ENCODE data around the gene RNF11. TPM values are rescaled to one million over a fixed set of nuclear protein-coding genes. Genes with fewer than 3 reads are reported as not detected.

The RNF11 gene
- polyA plus RNA-seq, 1 donor (not counting 4 experiments of a cell fraction or from before 2014, with no cell fraction given) = 113 TPM

- Histone ChIP-seq H3K9me1 (ENCODE audit: control insufficient read depth, extremely low read depth, insufficient read depth, low read length) (no peaks in the 10 kb centered on the region), H3K9ac (ENCODE audit: control insufficient read depth, extremely low read depth, insufficient read depth, low read length) (no peak overlapping the region), H3K27me3 (ENCODE audit: control insufficient read depth, extremely low read depth, insufficient read depth, low read length) (no peaks in the 10 kb centered on the region), H2AFZ (ENCODE audit: control insufficient read depth, low read length) (no peak overlapping the region), H3K27ac (ENCODE audit: control insufficient read depth, insufficient read depth, low read length) (no peak overlapping the region), H3K4me2 (ENCODE audit: control insufficient read depth, extremely low read depth, insufficient read depth, low read depth, low read length) (no peak overlapping the region), H3K9me3 (ENCODE audit: control insufficient read depth, low read depth, low read length) (no peaks in the 10 kb centered on the region), H4K20me1 (ENCODE audit: control insufficient read depth, extremely low read depth, insufficient read depth, low read length) (no peaks in the 10 kb centered on the region), H3K4me1 (ENCODE audit: control insufficient read depth, extremely low read depth, insufficient read depth, low read length) (peaks cover 3% of the 10 kb centered on the region), H3K36me3 (ENCODE audit: control insufficient read depth in 2 of 2, extremely low read depth in 1 of 2, insufficient read depth in 2 of 2, low read length in 2 of 2) (no peaks in the 10 kb centered on the region), H3K4me3 (ENCODE audit: control insufficient read depth in 2 of 3, extremely low read depth in 1 of 3, insufficient read depth in 2 of 3, low read depth in 1 of 3, low read length in 3 of 3) (no peak overlapping the region), H3K79me2 (ENCODE audit: control insufficient read depth, insufficient read depth, low read length) (no peaks in the 10 kb centered on the region)
- TF ChIP-seq CTCF (optimal IDR thresholded peaks at IDR 0.05 in 1 of 3, IDR thresholded peaks at IDR 0.05 in 1 of 3, conservative IDR thresholded peaks at IDR 0.05 in 1 of 3; ENCODE audit: extremely low read depth in 1 of 3, insufficient read depth in 2 of 3, low read length in 3 of 3) (no peak), EZH2 (IDR thresholded peaks at IDR 0.05; ENCODE audit: low read length) (no peak)
- no peak for FAIRE-seq
- no peak for DNase-seq (ENCODE audit: low read depth, low spot score)
- dilution Hi-C loops (cut with MboI; ENCODE audit: extremely low pct_ligation_motif_present, low sequenced_read_pairs) = no loop called here
Observed at GRCh38 chr1:51301844-51302162, 65.7 kb downstream of the RNF11 start.

GRCh38 chr1:51302270-51302669 is 66.2 kb downstream of the RNF11 start:
- Histone ChIP-seq H2AFZ (ENCODE audit: control insufficient read depth, low read length) (no peak overlapping the region), H3K9me3 (ENCODE audit: control insufficient read depth, low read depth, low read length) (no peaks in the 10 kb centered on the region), H3K4me3 (ENCODE audit: control insufficient read depth in 2 of 3, extremely low read depth in 1 of 3, insufficient read depth in 2 of 3, low read depth in 1 of 3, low read length in 3 of 3) (no peak overlapping the region), H3K36me3 (ENCODE audit: control insufficient read depth in 2 of 2, extremely low read depth in 1 of 2, insufficient read depth in 2 of 2, low read length in 2 of 2) (no peaks in the 10 kb centered on the region), H3K4me2 (ENCODE audit: control insufficient read depth, extremely low read depth, insufficient read depth, low read depth, low read length) (no peak overlapping the region), H3K4me1 (ENCODE audit: control insufficient read depth, extremely low read depth, insufficient read depth, low read length) (no peaks in the 10 kb centered on the region), H3K27ac (ENCODE audit: control insufficient read depth, insufficient read depth, low read length) (no peak overlapping the region), H3K9ac (ENCODE audit: control insufficient read depth, extremely low read depth, insufficient read depth, low read length) (no peak overlapping the region), H4K20me1 (ENCODE audit: control insufficient read depth, extremely low read depth, insufficient read depth, low read length) (no peaks in the 10 kb centered on the region), H3K9me1 (ENCODE audit: control insufficient read depth, extremely low read depth, insufficient read depth, low read length) (no peaks in the 10 kb centered on the region), H3K27me3 (ENCODE audit: control insufficient read depth, extremely low read depth, insufficient read depth, low read length) (no peaks in the 10 kb centered on the region), H3K79me2 (ENCODE audit: control insufficient read depth, insufficient read depth, low read length) (no peaks in the 10 kb centered on the region)
- DNase-seq (ENCODE audit: low read depth, low spot score) (no peak), FAIRE-seq (no peak)
- dilution Hi-C loops (cut with MboI; ENCODE audit: extremely low pct_ligation_motif_present, low sequenced_read_pairs) = no loop called here
- no peak for TF ChIP-seq CTCF (optimal IDR thresholded peaks at IDR 0.05 in 1 of 3, IDR thresholded peaks at IDR 0.05 in 1 of 3, conservative IDR thresholded peaks at IDR 0.05 in 1 of 3; ENCODE audit: extremely low read depth in 1 of 3, insufficient read depth in 2 of 3, low read length in 3 of 3)
- TF ChIP-seq EZH2 (IDR thresholded peaks at IDR 0.05; ENCODE audit: low read length) = no peak
